GM18868 (cell line): ENCODE data around the gene DBN1.

Source experiments
- ATAC-seq: cut with Tn5 transposase; IDR thresholded peaks from one replicate; pipeline ENCODE4 v1.9.1; 2021; ENCODE audit warnings: mild to moderate bottlenecking, moderate library complexity; ENCODE audit not compliant: unreplicated experiment

DBN1 gene

GRCh38 chr5:177457852-177458681 is 15.4 kb downstream of the DBN1 start:
- no peak for ATAC-seq

- peak; percentile 45 for ATAC-seq
These were observed 16.2 kb downstream of the DBN1 start for GRCh38 chr5:177456976-177457851.

- no peak for ATAC-seq
These were observed 16.9 kb downstream of the DBN1 start for GRCh38 chr5:177456591-177456964.

- peak; percentile 19 for ATAC-seq
These were observed 17.5 kb downstream of the DBN1 start for GRCh38 chr5:177455661-177456590.

- ATAC-seq: peak; percentile 53
These were observed 18.3 kb downstream of the DBN1 start for GRCh38 chr5:177455036-177455660.

- ATAC-seq: peak; percentile 40
These were observed 18.9 kb downstream of the DBN1 start for GRCh38 chr5:177454397-177455035.

GRCh38 chr5:177453852-177454396 is 19.5 kb downstream of the DBN1 start:
- peak; percentile 1 for ATAC-seq

- ATAC-seq: no peak
These were observed 20.5 kb downstream of the DBN1 start for GRCh38 chr5:177452688-177453638.

GRCh38 chr5:177450667-177451424 is 22.6 kb downstream of the DBN1 start:
- no peak for ATAC-seq

- ATAC-seq: no peak
These were observed 24.0 kb downstream of the DBN1 start for GRCh38 chr5:177449140-177450061.

GRCh38 chr5:177448244-177448950 is 25.0 kb downstream of the DBN1 start:
- ATAC-seq: no peak

GRCh38 chr5:177447611-177448243 is 25.7 kb downstream of the DBN1 start:
- ATAC-seq: no peak

- ATAC-seq: peak; percentile 39
These were observed 26.3 kb downstream of the DBN1 start for GRCh38 chr5:177447066-177447610.

- peak; percentile 46 for ATAC-seq
These were observed 27.0 kb downstream of the DBN1 start, which contains the start of gene PRR7 for GRCh38 chr5:177446200-177447065. PRR7 (plus strand) TSS chr5:177446814; CDS start chr5:177455068, 8,254 bp downstream.
